GM12878 (cell line): ENCODE results near the gene STXBP4.

Source experiments
- BCLAF1 ChIP-seq: fragments of 450-650 bp; IDR thresholded peaks from 2 replicates; pipeline ENCODE4 v1.6.1; 2017; ENCODE audit warnings: antibody characterized with exemption, mild to moderate bottlenecking, moderate library complexity
- CHD2 ChIP-seq: IDR thresholded peaks from 2 replicates; pipeline ENCODE4 v1.6.1; 2011; ENCODE audit warnings: low read depth, low read length, improper control_type of control experiment, borderline replicate concordance
- CTCF ChIP-seq, 3 experiments: IDR thresholded peaks in 2 of 3; conservative IDR thresholded peaks in 1 of 3; 2 replicates each; pipeline ENCODE4 v1.5.1; 2011; ENCODE audit warnings: low read depth in 3 of 3, low read length in 3 of 3, mild to moderate bottlenecking in 3 of 3, control low read depth in 2 of 3, moderate library complexity in 2 of 3, inconsistent platforms in 1 of 3, mixed read lengths in 1 of 3; ENCODE audit not compliant: control insufficient read depth in 2 of 3, insufficient read depth in 1 of 3; ENCODE audit errors: extremely low read depth in 1 of 3
- IRF3 ChIP-seq: fragments of 450-650 bp; IDR thresholded peaks from 2 replicates; pipeline ENCODE4 v1.6.1; 2014; ENCODE audit warnings: mild to moderate bottlenecking
- NFYB ChIP-seq: IDR thresholded peaks from 2 replicates; pipeline ENCODE4 v1.6.1; 2011; ENCODE audit warnings: low read depth, mild to moderate bottlenecking, low read length, improper control_type of control experiment, moderate library complexity; ENCODE audit not compliant: insufficient read depth
- NRF1 ChIP-seq: conservative IDR thresholded peaks from 2 replicates; pipeline ENCODE4 v1.6.1; 2011; ENCODE audit warnings: mild to moderate bottlenecking, low read depth, low read length, improper control_type of control experiment
- RCOR1 ChIP-seq: conservative IDR thresholded peaks from 2 replicates; pipeline ENCODE4 v1.6.1; 2012; ENCODE audit warnings: low read depth, low read length, improper control_type of control experiment
- SMC3 ChIP-seq: IDR thresholded peaks from 2 replicates; pipeline ENCODE4 v1.6.1; 2011; ENCODE audit warnings: low read length, improper control_type of control experiment, borderline replicate concordance
- SREBF2 ChIP-seq: IDR thresholded peaks from 2 replicates; pipeline ENCODE4 v1.6.1; 2012; ENCODE audit warnings: mild to moderate bottlenecking, low read length
- TAF1 ChIP-seq: IDR thresholded peaks from 2 replicates; pipeline ENCODE4 v1.6.1; 2011; ENCODE audit warnings: mild to moderate bottlenecking, low read depth, low read length, borderline replicate concordance
- TCF3 ChIP-seq: IDR thresholded peaks from 2 replicates; pipeline ENCODE4 v1.6.1; 2012; ENCODE audit warnings: low read depth, mild to moderate bottlenecking, low read length, borderline replicate concordance; ENCODE audit not compliant: insufficient read depth
- YY1 ChIP-seq: IDR thresholded peaks from 2 replicates; pipeline ENCODE4 v1.6.1; 2011; ENCODE audit warnings: low read depth, mild to moderate bottlenecking, low read length
- TF ChIP-seq, protein P1 (sequence below): fragments of 450-650 bp; IDR thresholded peaks from 2 replicates; pipeline ENCODE4 v1.6.1; 2017; ENCODE audit warnings: mild to moderate bottlenecking, low read depth, inconsistent platforms; ENCODE audit not compliant: poor library complexity, severe bottlenecking
- TF ChIP-seq, protein P2 (sequence below): fragments of 450-650 bp; IDR thresholded peaks from 2 replicates; pipeline ENCODE4 v1.6.1; 2017; ENCODE audit warnings: mild to moderate bottlenecking

GRCh38 chr17:55114283-55114682, 145.7 kb downstream of the STXBP4 start:
- TF ChIP-seq CTCF (IDR thresholded peaks at IDR 0.05 in 2 of 3, conservative IDR thresholded peaks at IDR 0.05 in 1 of 3; ENCODE audit: control insufficient read depth in 2 of 3, extremely low read depth in 1 of 3, insufficient read depth in 1 of 3, low read depth in 3 of 3, low read length in 3 of 3) (no peak), NRF1 (no peak), BCLAF1 (no peak), SREBF2 (no peak), RCOR1 (no peak), TCF3 (no peak), IRF3 (no peak), TAF1 (no peak), SMC3 (no peak), CHD2 (no peak), YY1 (no peak), NFYB (no peak)
- TF ChIP-seq, protein P1, sequence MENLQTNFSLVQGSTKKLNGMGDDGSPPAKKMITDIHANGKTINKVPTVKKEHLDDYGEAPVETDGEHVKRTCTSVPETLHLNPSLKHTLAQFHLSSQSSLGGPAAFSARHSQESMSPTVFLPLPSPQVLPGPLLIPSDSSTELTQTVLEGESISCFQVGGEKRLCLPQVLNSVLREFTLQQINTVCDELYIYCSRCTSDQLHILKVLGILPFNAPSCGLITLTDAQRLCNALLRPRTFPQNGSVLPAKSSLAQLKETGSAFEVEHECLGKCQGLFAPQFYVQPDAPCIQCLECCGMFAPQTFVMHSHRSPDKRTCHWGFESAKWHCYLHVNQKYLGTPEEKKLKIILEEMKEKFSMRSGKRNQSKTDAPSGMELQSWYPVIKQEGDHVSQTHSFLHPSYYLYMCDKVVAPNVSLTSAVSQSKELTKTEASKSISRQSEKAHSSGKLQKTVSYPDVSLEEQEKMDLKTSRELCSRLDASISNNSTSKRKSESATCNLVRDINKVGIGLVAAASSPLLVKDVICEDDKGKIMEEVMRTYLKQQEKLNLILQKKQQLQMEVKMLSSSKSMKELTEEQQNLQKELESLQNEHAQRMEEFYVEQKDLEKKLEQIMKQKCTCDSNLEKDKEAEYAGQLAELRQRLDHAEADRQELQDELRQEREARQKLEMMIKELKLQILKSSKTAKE = no peak
- TF ChIP-seq, protein P2, sequence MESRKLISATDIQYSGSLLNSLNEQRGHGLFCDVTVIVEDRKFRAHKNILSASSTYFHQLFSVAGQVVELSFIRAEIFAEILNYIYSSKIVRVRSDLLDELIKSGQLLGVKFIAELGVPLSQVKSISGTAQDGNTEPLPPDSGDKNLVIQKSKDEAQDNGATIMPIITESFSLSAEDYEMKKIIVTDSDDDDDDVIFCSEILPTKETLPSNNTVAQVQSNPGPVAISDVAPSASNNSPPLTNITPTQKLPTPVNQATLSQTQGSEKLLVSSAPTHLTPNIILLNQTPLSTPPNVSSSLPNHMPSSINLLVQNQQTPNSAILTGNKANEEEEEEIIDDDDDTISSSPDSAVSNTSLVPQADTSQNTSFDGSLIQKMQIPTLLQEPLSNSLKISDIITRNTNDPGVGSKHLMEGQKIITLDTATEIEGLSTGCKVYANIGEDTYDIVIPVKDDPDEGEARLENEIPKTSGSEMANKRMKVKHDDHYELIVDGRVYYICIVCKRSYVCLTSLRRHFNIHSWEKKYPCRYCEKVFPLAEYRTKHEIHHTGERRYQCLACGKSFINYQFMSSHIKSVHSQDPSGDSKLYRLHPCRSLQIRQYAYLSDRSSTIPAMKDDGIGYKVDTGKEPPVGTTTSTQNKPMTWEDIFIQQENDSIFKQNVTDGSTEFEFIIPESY = no peak
